Activated CD4-positive, alpha-beta T cell treated with anti-CD3 and anti-CD28 coated beads, Interleukin-2, Interleukin-6, amounts not matched to agents 100 ng/mL and 50 ng/mL, durations not matched to agents 16 hours and 8 hours (primary cell): ENCODE data around the gene HGD.
A peak's percentile ranks its signal among the peaks of the same experiment; 100 is the strongest.

ENCODE experiments used
- DNase-seq: peaks from one replicate; pipeline ENCODE4 v3.0.0-alpha.2; 2020

HGD gene, protein sequence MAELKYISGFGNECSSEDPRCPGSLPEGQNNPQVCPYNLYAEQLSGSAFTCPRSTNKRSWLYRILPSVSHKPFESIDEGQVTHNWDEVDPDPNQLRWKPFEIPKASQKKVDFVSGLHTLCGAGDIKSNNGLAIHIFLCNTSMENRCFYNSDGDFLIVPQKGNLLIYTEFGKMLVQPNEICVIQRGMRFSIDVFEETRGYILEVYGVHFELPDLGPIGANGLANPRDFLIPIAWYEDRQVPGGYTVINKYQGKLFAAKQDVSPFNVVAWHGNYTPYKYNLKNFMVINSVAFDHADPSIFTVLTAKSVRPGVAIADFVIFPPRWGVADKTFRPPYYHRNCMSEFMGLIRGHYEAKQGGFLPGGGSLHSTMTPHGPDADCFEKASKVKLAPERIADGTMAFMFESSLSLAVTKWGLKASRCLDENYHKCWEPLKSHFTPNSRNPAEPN

DNA sequence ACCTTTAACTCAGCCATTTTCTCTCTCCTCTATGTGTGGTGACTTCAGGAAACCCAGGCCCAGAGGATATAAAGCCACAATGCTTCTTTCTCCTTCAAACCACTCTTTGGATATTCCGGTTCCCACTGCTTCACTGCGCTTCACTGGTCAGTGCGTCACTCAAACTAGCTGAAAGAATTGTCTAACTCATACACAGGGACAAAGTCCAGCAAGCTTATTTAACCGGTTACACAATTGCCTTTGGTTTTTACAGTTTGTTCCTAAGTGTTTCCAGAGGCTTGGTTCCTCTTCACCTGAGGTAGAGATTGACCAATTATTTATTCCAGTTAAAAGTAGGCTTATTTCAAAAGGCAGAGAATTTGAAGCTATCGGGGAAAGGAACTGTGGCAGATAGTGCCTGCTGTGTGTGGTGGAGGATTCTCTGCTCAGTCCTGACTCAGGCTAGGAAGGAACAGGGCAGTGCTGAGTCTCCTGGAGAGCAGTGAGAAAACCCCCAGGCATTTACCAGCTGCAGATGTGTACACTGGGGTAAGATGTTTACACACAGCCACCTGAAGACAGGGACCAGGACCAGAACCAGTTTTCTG is at the start of gene HGD:
HGD (minus strand) TSS at position 145 of the 587 bp plus-strand sequence; CDS start at position 17, 128 bp downstream.
- DNase-seq, result no peak

DNA sequence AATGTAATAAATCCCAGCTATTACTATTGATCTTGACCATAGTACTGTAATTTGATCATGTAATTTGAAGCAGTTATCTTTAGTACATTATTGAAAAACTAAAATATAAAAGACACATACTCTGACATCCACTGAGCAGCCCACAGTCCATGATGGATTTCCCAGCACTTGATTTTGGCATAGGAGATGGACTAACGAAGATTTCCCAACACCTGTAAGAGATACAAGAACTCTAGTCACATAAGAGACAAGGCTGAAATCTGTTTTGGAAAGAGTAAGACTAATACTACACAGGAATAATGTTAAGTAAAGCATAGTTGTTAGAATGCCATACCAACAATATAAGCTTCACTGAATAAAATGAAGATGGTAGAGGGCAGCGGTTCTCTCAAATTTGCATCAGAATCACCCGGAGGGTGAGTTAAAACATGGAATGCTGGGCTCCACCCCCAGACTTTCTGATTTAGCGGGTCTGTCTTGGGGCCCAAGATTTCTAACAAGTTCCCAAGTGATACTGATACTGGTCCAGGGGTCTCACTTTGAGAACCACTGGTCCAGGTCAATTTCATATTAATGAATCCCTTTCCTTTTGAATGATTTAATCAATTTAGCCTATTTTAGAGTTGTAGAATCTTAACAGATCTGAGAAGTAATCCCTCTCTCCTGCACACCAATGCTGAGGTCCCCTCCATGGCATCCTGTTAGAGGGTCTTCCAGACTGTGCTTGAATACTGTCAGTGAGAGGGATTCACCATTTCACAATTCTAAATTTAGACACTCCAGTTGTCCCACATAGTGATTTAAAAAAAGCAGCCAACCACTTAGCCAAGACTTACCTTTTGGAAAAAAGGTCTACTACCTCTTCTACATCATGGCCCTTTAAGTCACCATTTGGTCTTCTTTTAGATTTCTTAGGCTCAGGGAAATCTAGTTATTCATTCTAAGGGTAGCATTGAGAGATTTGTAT is 48.8 kb upstream of the HGD start:
- DNase-seq, result no peak

DNA sequence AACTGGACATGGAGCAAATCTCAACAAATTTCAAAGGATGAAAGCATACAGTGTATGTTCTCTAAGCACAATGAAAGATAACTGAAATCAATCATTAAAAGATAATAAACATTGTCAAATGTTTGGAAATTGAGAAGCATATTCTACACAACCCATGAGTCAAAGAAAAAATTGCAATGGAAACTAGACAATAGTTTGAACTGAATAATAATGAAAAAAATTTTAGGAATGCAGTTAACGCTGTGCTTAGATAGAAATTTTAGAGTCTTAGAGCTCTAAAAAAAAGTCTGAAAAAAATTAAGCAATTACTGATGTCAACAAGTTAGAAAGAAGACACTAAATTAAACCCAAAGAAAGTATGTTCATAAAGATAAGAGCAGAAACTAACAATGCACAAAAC is 44.8 kb upstream of the HGD start:
- no peak for DNase-seq

DNA sequence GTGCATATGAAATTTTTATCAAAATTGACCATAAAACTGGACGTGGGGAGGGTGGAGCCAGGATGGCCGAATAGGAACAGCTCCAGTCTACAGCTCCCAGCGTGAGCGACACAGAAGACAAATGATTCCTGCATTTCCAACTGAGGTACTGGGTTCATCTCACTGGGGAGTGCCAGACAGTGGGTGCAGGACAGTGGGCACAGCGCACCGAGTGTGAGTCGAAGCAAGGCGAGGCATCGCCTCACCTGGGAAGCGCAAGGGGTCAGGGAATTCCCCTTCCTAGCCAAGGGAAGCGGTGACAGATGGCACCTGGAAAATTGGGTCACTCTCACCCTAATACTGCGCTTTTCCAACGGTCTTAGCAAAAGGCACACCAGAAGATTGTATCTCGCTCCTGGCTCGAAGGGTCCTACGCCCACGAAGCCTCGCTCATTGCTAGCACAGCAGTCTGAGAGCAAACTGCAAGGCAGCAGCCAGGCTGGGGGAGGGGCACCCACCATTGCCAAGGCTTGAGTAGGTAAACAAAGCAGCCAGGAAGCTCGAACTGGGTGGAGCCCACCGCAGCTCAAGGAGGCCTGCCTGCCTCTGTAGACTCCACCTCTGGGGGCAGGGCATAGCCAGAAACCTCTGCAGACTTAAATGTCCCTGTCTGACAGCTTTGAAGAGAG is 37.3 kb upstream of the HGD start:
- peak; percentile 20 for DNase-seq

DNA sequence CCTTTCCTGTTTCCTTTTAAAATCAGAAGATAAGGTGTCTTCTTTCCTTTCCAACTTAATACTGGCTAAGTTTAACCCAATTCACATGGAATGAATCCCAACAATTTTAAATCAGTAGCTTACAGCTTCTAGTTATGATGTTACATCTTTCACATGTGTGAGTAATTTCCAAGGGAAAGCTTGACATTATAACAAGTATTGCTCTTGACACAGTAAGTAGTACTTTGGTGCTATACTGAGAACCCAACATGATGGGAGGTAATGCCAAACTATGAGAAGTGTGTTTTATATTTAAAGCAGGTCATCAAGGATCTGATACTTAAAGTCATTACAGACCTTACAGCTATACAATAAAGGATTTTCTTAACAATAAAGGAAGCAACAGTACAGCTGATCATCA is 31.2 kb upstream of the HGD start:
- DNase-seq, result no peak

DNA sequence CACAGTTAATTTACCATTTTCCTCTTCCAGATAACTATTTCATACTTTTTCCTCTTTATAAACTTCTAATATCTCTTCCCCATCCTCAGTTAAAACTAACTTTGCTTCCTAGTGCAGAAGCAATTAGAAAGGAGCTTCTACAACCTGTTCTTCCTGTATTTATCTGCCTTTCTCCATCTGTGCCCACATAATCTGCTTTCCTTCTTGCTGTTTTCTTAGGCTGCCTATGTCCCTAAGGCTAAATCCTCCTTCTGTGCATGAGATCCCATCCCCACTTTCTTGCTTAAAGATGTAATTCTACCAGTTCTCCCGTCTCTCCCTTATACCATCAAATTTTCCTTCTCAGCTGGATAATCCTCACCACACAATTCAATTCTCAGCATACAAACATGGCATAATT is 28.3 kb upstream of the HGD start:
- DNase-seq, result no peak

DNA sequence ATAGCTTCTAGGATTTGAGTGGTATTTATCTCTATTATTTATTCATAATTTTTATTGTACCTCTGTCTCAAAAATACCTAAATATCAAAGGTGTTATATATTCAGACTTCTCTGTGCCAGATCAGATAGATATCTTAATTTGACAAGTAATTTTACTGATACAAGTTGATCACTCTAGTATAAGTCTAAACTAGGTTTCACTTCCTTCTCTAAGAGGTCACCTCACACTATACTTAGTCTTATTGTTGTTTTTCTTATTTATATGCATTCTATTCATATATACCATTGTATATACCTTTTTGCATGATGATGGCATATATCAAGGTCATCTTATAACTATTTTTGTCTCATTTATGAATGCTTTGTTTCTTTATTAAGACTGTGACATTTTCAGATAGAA is 26.4 kb upstream of the HGD start:
- DNase-seq, result no peak

DNA sequence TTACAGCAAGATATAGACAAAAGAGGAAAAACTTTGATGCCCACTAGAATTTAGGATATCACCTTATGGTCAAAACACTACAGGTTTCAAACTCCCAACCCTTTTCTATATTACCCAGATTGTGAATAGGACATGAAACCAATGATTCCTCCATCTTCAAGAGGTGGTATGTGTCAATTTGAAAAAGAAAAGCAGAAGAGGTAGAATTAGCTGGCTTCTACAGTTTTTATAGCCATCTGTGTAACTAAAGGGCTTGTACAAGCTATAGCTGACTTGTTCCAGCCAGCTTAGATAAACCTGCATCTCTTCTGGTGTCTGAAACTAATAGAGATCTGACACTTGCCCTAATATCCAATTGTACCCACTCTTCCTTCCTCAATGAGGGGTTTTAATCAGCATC is 24.9 kb upstream of the HGD start:
- DNase-seq, result no peak

DNA sequence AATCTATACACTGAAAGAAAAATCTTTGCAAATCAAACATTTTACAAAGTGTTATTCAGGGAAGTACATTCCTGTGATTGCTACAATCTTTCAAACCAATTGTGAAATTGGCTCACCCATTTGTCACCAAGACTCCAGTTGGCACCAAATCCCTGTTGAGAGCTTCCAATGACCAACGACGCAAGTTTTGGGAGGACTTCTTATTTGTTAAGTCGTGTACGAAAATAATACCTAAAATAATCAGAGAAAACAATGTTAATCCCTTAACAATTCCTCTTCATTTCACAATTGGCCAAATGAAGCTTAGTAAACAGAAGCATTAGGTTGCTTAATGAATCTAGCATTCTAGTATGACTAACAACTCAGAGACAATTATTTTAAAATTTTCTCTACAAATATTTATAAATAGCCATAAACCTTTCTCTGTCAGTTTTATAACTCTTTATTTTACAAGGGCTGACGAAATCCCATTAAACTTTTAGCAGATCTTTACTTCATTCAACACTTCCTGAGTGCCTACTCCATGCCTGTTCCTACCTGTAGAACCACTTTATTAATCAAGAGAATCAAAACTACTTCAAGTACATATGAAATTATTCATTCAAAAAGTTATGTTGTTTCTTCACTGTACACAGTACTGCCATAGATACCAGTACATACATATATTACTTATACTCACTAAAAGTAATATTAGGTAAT is 24.0 kb upstream of the HGD start:
- no peak for DNase-seq

DNA sequence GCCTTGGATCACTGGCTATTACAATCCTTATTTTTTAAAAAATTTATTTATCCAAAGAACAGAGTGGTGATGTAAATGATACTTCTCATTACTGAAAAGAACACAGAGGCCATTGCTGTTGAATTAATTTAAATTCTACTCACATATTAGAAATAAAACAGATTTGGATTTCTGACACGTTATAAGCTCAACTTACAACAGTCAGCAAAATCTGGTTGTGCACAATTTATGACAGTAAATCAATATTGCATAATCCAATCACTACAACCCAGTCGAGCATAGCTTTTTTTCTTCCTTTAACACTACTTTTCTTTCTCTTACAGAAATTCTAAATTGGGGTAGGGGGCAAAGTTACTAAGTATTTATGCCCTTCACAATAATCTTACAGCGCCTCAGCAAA is 17.3 kb upstream of the HGD start:
- DNase-seq, result no peak

DNA sequence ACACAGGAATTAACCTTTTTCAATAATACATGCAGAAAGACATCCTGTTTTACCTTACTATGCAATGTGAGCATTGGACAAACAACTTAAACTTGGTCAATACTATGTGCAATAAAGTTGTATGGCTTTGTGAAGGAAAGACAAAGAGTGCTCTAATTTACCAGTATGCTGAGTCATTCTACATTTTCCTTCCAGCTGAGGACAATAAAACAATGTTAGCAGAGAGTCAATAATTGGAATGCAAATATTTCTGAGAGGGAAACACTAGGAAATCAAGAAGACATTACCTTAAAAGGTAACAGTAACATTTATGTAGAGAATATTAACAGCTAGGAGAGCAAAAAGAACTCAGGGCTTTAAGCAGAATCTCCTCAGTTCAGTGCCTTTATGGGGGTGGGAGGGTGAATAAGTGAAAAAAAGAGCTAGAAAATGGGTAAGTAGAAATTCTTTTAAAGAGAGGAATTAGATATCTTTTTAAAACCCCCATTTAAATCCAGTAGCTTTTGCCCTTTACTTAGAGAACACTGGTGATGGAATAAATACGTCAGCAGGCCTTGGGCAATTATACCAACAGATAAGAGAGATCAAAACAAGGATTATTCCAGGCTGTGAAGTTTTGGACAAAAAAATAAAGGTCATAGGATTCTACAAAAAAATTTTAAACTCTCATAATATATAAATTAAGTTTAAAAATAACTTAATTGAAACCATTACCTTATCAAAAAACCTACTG is 11.6 kb upstream of the HGD start:
- DNase-seq, result no peak

DNA sequence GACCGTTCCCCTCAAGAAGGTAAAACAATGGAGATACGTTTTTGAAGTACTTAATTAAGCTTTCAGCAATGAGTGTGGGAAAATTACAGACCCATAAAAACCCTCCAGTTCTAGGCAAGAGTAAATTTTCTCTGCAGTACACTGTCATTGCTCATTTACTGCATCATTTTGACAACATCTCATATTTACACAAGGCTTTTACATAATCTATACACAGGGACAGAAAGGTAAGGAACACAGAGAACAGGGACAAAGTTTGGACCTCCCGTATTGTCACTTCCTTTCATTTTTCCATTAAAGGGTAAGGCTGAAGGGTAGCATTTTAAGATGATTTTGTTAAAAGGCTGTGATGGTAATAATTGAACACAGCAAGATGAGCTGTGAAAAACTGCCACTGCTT is 7.4 kb upstream of the HGD start:
- no peak for DNase-seq

DNA sequence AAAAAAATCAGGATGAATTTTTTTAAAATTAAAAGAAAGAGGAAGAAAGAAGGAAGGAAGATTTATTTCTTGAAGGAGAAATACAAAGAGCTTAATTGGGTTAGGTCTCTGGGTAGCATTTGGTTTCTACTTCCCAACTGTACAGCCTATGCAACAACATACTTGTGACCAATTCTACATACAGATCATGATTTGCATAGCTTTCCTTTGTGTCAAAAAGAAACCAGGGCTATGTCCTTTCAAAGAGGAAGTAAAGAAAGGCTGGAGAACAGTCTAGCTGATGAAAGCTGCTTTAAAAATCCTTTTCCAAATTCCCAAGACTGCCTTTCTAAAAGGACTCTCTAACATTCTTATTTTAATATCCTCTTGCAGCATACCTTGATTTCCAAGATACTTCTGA is 6.1 kb upstream of the HGD start:
- DNase-seq, result no peak

DNA sequence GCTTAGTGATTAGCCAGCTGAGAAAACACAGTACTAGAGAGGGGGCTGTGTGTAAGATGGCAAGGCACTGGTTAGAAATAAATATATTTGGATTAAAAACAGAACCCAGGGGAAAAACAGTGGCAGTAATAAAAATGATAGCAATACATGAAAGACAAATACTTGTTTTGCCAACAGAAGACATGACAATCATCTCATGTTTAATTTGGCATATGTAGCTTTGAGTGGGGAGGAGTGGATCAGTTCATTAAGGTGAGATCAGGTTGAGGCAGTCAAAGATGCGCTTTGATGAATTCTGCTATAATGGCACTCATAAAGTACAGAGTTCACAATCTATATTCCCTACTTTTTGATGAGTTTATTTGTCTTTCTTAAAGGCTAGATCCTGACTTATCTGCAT is 3.4 kb upstream of the HGD start:
- no peak for DNase-seq

DNA sequence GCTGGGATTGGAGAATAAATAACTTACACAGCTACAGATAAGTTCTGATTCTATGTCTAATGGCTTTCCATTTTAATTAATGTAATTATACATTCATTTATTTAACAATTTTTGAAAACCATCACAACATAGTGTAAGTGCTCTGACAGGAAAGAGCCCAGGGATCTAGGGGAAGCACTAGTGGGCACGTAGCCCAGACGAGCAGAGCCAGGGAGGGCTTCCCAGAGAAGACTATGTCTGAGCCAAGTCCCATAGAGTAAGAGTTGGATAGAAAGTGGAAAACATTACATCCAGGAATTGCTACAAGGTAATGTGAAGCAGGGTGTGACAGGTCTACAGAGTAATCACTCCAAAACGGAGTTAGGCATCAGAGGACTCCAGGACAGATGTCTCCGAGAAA is 2.9 kb upstream of the HGD start:
- no peak for DNase-seq

DNA sequence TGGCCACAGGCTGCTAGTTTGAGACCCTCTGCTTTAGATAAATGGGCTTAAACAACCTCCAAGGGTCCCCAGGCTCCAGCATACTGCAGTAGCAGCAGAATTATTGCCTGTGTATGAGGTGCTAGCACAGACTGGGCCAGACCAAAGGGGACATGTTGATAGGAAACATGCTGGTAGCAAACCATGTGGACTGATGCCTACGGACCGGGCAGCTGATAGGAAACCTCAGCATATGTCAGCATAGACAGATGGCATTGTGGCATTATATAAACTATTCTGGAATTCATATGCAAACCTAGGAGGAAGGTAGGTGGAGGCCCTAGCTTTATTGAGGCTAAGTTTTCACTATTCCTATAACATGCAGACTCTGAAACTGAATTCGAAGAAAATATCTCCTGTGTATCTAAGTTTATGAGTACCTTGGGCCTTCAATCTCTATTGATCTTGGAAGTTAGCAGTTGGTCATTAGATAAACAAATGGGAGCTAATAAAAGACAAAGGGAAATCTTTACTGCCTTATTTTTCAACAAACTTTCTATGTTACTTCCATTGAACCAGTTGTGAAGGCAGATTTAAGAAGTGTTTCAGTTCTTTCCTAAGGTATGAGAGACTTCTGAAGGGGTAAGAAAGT is 1.7 kb upstream of the HGD start:
- DNase-seq, result no peak

DNA sequence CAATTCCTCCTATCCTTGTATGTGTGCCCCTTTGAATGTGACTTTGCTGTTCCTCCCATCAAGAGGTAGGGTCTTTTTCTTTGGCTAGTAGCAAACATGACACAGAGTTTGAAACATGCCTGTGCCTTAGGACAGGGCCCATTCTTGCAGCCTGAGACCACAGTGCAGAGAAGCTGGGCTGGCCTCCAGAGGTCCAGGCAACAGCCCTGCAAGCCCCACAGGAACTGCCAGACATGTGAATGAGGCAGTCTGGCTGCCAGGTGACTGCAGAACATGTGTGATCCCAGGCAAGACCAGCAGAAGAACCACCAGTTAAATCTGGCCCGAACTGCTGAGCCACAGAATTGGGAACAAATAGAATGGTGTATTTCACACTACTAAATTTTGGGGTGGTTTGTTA is 1.2 kb upstream of the HGD start:
- DNase-seq, result no peak

DNA sequence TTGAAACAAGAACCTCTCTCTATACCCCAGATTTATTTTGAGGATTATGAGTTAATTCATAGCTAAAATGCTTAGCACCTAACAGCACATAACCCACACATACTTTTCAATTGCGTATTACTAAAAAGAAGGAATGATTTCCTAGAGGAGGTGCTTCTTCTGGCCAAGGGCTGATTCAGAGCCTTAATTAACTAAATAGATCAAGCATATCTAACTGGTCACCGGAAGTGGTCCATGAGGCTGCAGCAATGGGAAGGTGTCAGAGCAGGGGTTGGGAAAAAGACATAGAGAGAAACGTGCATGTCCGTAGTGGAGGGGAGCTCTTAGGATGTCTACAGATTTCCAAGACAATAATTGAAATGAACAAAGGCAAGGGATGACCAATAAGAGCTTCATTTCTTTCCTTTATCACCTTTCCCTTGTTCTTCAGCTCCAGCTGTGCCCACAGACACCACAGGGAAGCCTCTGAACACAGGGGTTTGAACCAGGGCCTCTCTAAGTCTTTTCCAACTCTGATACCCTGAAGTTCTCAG is 467 bp downstream of the HGD start:
- DNase-seq, result no peak

DNA sequence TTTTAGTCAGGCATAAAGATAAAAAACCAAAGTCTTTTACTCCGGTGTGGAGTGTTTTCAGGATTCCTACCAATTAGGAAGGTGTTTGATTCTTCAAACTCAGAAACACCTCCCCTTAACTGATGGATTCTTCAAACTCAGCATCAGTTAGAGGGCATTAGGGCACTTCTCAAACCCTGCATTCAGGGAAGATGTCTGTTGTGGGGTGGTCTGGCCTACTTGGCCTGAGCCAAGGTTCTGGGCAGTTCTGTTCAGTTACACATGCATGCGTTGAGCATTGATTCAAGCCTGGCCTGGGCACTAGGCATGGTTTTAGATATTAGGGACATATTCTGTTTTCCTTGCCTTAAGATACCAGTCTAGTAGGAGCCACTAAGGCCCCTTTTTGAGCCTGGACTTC is 1.0 kb downstream of the HGD start:
- no peak for DNase-seq

DNA sequence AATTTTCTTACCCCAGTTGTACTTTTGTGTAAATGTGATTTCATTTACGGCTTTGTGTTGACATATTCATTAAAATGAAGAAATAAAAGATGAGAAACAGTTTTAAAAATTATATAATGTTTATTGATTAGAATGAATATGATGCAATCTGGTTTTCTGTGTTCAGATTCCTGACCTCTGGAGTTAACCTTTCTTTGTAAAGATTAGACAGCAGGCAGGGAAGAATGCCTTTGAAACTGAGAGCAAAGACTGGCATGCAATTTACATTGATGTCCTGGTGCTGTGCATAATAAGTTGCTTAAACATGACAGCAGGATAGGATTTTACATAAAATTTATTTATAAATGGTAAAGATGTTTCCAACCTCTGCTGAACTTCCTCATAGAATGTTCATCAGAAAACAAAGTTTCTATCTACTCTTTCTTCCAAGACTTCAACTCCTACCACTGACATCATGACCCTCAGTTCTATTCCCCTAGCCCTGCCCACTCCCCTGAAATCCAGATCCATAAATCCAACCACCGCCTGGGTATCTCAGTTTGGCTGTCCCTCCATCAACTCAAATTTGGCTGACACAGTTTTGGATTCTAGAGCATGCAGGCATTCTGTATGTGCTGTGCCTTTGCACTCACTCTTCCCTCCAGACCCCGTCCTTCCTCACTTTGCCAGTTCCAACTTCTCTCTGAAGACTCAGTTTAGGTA is 1.7 kb downstream of the HGD start:
- no peak for DNase-seq
